Posterior vena cava (tissue), 2 donors: Measurements from ENCODE around the gene ZIC5. TPM values are rescaled to one million over a fixed set of nuclear protein-coding genes. Genes with fewer than 3 reads are reported as not detected.

ENCODE experiments used
- DNase-seq: peaks from one replicate; pipeline ENCODE4 v3.0.0-alpha.2; 2020; ENCODE audit warnings: low spot score
- intact Hi-C, 2 donors: fragments of 100-400 bp; cut with DNase I; formaldehyde crosslinking; loops; one replicate each; pipeline versions ENCODE4 v1.14.1 to v1.14.2; 2022 to 2023
- long read RNA-seq, 2 donors: library from polyadenylated mRNA; unstranded; transcript quantifications; one replicate each; pipeline ENCODE4 v2.0.0, GENCODE V29; 2020 to 2021
- total RNA-seq, 2 donors: library from RNA; stranded (reverse); fragmentation: NEBNext Ultra II Directional; extraction: Animal tissue kit (Norgen Biotek cat#: 25700); gene quantifications; one replicate each; pipeline ENCODE4 v1.2.1, GENCODE V29; 2021
- donor health status: DM: yes; HTN: yes; CAD: no.
- donor health status: DM: yes; HTN: yes; CAD: no.

The ZIC5 gene
- not detected for total RNA-seq
- long read RNA-seq, donor 1 = 0 reads
- long read RNA-seq, donor 2 = 0 reads

GRCh38 chr13:99971576-99972189 lies at the start of gene ZIC5:
Gene ZIC5 (minus strand): TSS chr13:99971767. CDS start chr13:99971603, 164 bp downstream.
- DNase-seq = no peak
- intact Hi-C loops = no loop called here

GRCh38 chr13:100019780-100020356 lies 48.3 kb upstream of the ZIC5 start:
- intact Hi-C loops = no loop called here
- DNase-seq = no peak

- DNase-seq = no peak
- intact Hi-C loops = no loop called here
These were observed 43.1 kb upstream of the ZIC5 start for GRCh38 chr13:100014621-100015020.

DNA sequence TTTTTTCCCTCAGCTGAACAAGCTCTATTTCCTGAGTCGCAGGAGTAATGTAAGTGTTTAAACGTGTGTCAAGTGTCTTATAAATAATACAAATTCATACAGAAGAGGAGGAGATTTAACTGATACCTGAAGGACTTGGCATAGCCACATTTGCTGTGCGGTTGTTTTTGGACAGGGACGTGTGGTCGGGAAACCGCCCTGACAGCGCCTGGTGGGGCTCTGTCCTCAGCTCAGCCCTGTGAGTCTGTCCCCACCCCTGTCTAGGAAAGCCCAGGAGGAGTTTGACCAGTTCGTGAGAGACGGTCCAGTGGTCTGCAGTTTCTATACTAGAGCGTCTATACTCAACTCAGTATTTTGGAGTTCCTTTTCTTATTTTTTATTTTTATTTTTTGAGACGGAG lies 26.7 kb upstream of the ZIC5 start:
- DNase-seq = no peak
- intact Hi-C loops = no loop called here

- intact Hi-C loops = no loop called here
- no peak for DNase-seq
These were observed 26.2 kb upstream of the ZIC5 start for GRCh38 chr13:99997702-99998214.

- intact Hi-C loops = no loop called here
- no peak for DNase-seq
These were observed 24.9 kb upstream of the ZIC5 start for GRCh38 chr13:99996381-99996973.

DNA sequence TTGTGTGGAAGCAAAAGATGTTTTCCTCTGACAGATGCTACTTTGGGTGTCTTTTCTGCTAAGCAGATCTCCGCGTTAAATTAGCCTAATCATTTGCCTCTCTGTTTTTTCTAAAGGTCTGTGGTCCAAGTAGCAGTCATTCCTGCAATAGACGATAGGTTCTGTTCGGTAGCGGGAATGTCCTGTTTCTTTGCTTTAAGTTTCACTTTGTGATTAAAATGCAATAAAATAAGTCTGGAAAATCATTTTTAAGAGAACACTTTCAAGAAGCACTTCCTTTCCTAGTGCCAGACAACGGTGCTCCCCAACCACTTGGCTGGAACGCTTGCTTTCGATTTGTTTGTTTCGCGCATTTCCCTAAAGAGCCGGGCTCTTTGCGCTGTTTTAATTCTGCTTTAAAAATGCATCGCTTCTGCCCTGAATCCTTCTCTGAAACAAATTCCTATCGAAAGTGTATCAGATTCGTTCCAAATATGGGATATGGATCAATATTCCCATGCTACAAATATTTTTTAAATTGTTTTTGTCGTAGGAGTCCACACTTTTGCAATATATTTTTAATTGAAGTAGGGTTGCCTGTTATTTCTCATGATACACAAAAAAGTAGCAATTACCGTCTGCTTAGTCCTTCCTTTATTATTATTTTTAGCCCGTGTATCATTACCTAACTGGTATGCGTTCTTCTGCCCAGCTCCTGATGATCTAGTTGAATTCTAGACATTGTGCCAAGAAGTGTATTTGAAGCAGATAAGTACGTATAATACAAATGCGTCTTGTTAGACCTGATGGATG lies 24.2 kb upstream of the ZIC5 start:
- no peak for DNase-seq
- intact Hi-C loops = no loop called here

DNA sequence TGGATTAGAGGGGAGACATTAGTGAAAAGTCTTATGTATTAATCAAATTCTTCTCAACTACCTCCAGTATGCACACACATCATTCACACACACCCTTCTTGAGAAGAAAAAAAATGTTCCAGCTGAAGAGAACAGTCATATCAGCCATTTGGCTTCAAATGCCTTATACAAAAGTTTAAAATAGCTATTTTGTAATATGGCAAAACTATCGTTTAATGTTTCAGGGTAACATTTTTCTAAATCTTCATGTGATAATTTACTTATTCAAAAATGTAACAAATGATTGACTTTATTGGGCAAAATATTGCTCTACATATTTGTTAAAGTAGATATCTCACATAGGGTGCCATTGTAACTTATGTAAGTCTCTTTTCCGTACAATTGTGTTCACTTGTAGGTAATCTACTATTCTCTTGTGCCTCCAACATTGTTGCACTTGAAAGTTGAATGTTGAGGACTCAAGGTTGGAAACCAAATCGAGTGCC lies 23.6 kb upstream of the ZIC5 start:
- DNase-seq = no peak
- intact Hi-C loops = no loop called here

- intact Hi-C loops = no loop called here
- no peak for DNase-seq
These were observed 23.1 kb upstream of the ZIC5 start for GRCh38 chr13:99994638-99995020.

GRCh38 chr13:99993660-99994637 lies 22.4 kb upstream of the ZIC5 start:
- intact Hi-C loops = no loop called here
- DNase-seq = no peak

DNA sequence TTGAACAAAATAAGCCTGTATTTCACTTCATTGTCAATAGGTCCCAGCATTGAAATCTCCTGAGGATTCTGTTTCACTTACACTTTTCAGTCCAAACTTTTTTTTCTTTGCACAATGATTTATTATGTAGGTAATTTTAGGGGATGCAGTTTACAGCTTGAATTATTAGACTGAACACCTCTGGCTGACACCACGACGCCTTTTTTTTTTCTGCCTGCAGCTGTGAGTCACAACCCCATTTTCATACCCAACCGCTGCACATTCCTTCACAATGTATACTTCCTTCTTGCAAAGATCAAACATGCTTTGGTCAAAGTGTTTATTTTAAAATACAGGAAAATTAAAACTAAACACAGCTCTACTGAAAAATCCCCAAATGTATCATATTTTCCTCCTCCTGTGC lies 21.4 kb upstream of the ZIC5 start:
- intact Hi-C loops = no loop called here
- DNase-seq = no peak

GRCh38 chr13:99991828-99992775 lies 20.5 kb upstream of the ZIC5 start:
- intact Hi-C loops = no loop called here
- no peak for DNase-seq

- intact Hi-C loops = no loop called here
These were observed 19.7 kb upstream of the ZIC5 start for GRCh38 chr13:99991013-99991827.

DNA sequence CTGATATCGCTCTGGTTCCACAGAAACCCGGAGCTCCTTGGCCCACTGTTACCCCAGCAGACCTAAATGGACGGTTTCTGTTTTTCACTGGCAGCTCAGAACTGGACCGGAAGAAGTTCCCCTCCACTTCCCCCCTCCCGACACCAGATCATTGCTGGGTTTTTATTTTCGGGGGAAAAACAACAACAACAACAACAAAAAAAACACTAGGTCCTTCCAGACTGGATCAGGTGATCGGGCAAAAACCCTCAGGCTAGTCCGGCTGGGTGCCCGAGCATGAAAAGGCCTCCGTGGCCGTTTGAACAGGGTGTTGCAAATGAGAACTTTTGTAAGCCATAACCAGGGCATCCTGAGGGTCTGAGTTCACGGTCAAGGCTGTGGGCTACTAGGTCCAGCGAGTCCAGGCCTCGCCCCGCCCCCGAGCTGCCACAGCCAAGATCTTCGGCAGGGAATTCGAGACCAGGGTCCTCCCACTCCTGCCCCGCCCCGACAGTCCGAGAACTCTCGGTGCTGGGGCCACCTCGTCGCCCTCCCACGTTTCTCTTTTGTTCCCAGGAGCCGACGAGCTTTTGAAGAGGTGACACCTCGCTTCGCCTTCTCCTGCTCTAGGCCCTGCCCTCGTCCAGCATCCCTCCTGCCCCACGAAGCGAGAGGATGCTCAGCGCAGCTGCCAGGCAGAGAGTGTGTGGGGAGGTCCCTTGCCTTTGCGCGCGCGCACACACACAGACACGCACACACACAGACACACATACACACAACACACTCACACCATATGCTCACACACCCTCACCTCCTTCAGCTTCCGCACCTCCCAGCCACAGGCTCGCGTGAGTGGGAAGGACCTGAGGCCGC lies 18.8 kb upstream of the ZIC5 start:
- DNase-seq = no peak
- intact Hi-C loops = no loop called here

More at GRCh38 chr13:99991013-99991827, 19.7 kb upstream of the ZIC5 start:
- no peak for DNase-seq

DNA sequence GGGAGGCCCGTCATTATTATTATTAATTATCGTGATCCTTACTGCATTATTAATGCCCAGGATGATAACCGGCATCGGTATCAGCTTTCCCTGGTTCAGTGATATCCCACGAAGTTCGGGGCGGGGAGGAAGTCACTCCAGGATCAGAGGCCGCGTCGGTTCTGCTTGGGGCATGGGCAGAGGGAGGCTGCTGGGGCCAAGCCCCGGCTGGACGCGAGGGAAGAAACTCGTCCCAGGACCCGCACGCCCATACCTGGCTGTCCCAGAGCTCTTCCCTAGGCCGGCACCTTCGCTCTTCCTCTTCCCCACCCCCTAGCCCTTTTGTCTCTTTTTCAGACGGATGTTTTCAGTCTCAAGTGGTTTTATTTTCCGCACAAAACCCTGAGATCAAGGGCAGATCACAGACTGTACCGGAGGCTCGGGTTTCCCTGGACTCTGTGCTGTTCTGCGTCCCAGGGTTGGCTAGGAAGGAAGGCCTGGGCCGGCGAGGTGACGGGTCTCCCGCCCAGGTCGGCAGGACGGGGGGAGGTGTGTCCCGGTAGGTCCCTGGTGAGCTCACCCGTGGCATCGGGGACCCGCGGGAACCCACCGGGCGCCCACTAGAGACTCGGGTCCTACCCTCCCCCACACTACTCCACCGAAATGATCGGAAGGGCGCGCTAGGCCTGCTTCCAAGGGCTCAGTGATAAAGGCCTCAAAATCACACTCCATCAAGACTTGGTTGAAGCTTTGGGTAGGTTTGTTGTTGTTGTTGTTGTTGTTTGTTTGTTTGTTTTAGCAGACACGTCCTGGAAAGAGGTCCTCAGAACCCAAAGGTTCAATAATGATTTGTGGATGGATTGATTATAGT lies 17.9 kb upstream of the ZIC5 start:
- no peak for DNase-seq
- intact Hi-C loops = no loop called here
